Measurements from ENCODE around the gene DOCK9. TPM values are rescaled to one million over a fixed set of nuclear protein-coding genes. Genes with fewer than 3 reads are reported as not detected.

Gene DOCK9
- total and polyA plus RNA-seq, 8 donors: 7.5 to 26.3 (median 16.3) TPM

DNA sequence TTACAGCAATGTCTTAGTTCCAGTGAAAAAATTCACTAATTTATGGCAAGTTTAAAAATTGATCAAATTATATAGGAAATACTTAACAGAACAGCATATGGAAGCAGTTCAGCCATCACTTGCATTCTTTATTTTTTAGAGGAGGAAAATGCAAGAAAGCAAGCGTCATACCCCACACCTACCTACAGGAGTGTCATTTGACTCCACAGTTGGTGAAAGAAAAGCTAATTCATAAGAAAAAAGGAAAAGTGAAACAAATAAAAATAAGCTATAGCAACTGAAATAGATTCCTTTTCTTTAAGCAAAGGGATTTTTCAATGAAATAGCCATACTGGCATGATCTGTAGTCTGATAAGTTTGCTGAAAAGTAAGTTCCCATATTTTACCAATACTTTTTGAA lies 111.0 kb downstream of the DOCK9 start:
- 95% methylated on average over 1 of the region's 1 CpG for WGBS, 2 donors
- no peak for TF ChIP-seq CTCF (IDR thresholded peaks at IDR 0.05)
- ATAC-seq (no peak), DNase-seq (no peak), FAIRE-seq (no peak)
- intact Hi-C loops (cut with DNase I): no loop called here
- no peaks in the 10 kb centered on the region for H3K27me3 ChIP-seq
- no peak overlapping the region for H3K27ac ChIP-seq
- H3K4me3 ChIP-seq: no peak overlapping the region
- H3K9me3 ChIP-seq: no peaks in the 10 kb centered on the region
- H3K4me1 ChIP-seq: no peaks in the 10 kb centered on the region
- H3K36me3 ChIP-seq: peaks cover 0 to 21% (median 4%) of the 10 kb centered on the region in 3 donors

GRCh38 chr13:98860491-98860890 lies 117.4 kb downstream of the DOCK9 start:
- DNase-seq (no peak), ATAC-seq (no peak), FAIRE-seq (no peak)
- intact Hi-C loops (cut with DNase I): no loop called here
- H3K9me3 ChIP-seq: no peaks in the 10 kb centered on the region
- H3K4me3 ChIP-seq: no peak overlapping the region
- H3K4me1 ChIP-seq: peaks cover 0 to 3% (median 0%) of the 10 kb centered on the region in 3 donors
- no peak overlapping the region for H3K27ac ChIP-seq
- peaks cover 0 to 9% (median 4%) of the 10 kb centered on the region in 3 donors for H3K36me3 ChIP-seq
- H3K27me3 ChIP-seq: no peaks in the 10 kb centered on the region
- TF ChIP-seq CTCF (IDR thresholded peaks at IDR 0.05): no peak
- WGBS, 2 donors: 70 to 72% methylated on average over 6 of the region's 6 CpGs

- 85 to 91% methylated on average over 4 of the region's 4 CpGs for WGBS, 2 donors
Measured at GRCh38 chr13:98858191-98858590, 119.7 kb downstream of the DOCK9 start.

GRCh38 chr13:98856983-98857382 lies 120.9 kb downstream of the DOCK9 start:
- ATAC-seq: peak in 2 of 4 donors; percentile 31 to 53
- WGBS, 2 donors: 51 to 56% methylated on average over 5 of the region's 5 CpGs
- DNase-seq: no peak
- Histone ChIP-seq H3K27ac (no peak overlapping the region), H3K36me3 (peaks cover 0 to 25% (median 0%) of the 10 kb centered on the region in 3 donors), H3K9me3 (no peaks in the 10 kb centered on the region), H3K27me3 (no peaks in the 10 kb centered on the region), H3K4me3 (no peak overlapping the region), H3K4me1 (peaks cover 0 to 3% (median 0%) of the 10 kb centered on the region in 3 donors)
- intact Hi-C loops (cut with DNase I): no loop called here
- FAIRE-seq: no peak
- TF ChIP-seq CTCF (IDR thresholded peaks at IDR 0.05): no peak

More at GRCh38 chr13:98858191-98858590, 119.7 kb downstream of the DOCK9 start:
- no peak overlapping the region for H3K4me3 ChIP-seq
- peaks cover 0 to 25% (median 4%) of the 10 kb centered on the region in 3 donors for H3K36me3 ChIP-seq
- peaks cover 0 to 3% (median 0%) of the 10 kb centered on the region in 3 donors for H3K4me1 ChIP-seq
- no peak for TF ChIP-seq CTCF (IDR thresholded peaks at IDR 0.05)
- FAIRE-seq: no peak
- ATAC-seq: no peak
- H3K27ac ChIP-seq: no peak overlapping the region
- no peak for DNase-seq
- H3K9me3 ChIP-seq: no peaks in the 10 kb centered on the region
- no peaks in the 10 kb centered on the region for H3K27me3 ChIP-seq
- intact Hi-C loops (cut with DNase I): no loop called here

- intact Hi-C loops (cut with DNase I): no loop called here
- peaks cover 0 to 3% (median 0%) of the 10 kb centered on the region in 3 donors for H3K4me1 ChIP-seq
- H3K9me3 ChIP-seq: no peaks in the 10 kb centered on the region
- no peaks in the 10 kb centered on the region for H3K27me3 ChIP-seq
- no peak for TF ChIP-seq CTCF (IDR thresholded peaks at IDR 0.05)
- WGBS, 2 donors: 85 to 87% methylated on average over 6 of the region's 6 CpGs
- no peak for FAIRE-seq
- no peak overlapping the region for H3K4me3 ChIP-seq
- no peak for DNase-seq
- no peak for ATAC-seq
- no peak overlapping the region for H3K27ac ChIP-seq
- H3K36me3 ChIP-seq: peaks cover 0 to 16% (median 0%) of the 10 kb centered on the region in 3 donors
Measured at GRCh38 chr13:98854448-98854847, 123.4 kb downstream of the DOCK9 start.

All from pancreas (tissue), 10 donors.